Natural killer cell (primary cell): Measurements from ENCODE around the gene TBC1D9. TPM values are rescaled to one million over a fixed set of nuclear protein-coding genes. Genes with fewer than 3 reads are reported as not detected.

Source experiments
- ATAC-seq, 3 donors: fragments of 150-1000 bp in 2 of 3; fragments of 200-7000 bp in 1 of 3; cut with Tn5 transposase; 1 replicate in 1 of 3; 2 replicates in 2 of 3; pipeline ENCODE4 v1.10.0; 2021; ENCODE audit warnings: mild to moderate bottlenecking in 2 of 3, moderate library complexity in 2 of 3
- DNase-seq, 2 donors: peaks; one replicate each; pipeline versions ENCODE4 v3.0.0 to v3.0.0-alpha.2; 2013 to 2021; ENCODE audit warnings: mixed read lengths in 1 of 2
- H3K27ac ChIP-seq: one replicate; pipeline ENCODE4 v1.5.1; 2013; ENCODE audit warnings: mild to moderate bottlenecking, low read length
- H3K27me3 ChIP-seq: one replicate; pipeline ENCODE4 v1.6.1; 2013; ENCODE audit warnings: low read length; ENCODE audit not compliant: control insufficient read depth, insufficient read depth
- H3K36me3 ChIP-seq: one replicate; pipeline ENCODE4 v1.6.1; 2013; ENCODE audit warnings: low read length; ENCODE audit not compliant: control insufficient read depth, insufficient read depth
- H3K4me1 ChIP-seq: one replicate; pipeline ENCODE4 v1.6.1; 2013; ENCODE audit warnings: low read length; ENCODE audit not compliant: control insufficient read depth, insufficient read depth
- H3K4me3 ChIP-seq: one replicate; pipeline ENCODE4 v1.5.1; 2013; ENCODE audit warnings: low read length
- H3K9me3 ChIP-seq: one replicate; pipeline ENCODE4 v1.6.1; 2013; ENCODE audit warnings: low read length; ENCODE audit not compliant: control insufficient read depth, insufficient read depth
- H3K27ac Mint-ChIP-seq, 2 donors: one replicate each; pipeline ENCODE4 v1.8.0; 2022; ENCODE audit warnings: mild to moderate bottlenecking in 2 of 2, mixed read lengths in 2 of 2, moderate library complexity in 1 of 2
- H3K27me3 Mint-ChIP-seq, 2 donors: one replicate each; pipeline ENCODE4 v1.8.0; 2022; ENCODE audit warnings: low read depth in 2 of 2, mixed read lengths in 2 of 2
- H3K36me3 Mint-ChIP-seq: one replicate; pipeline ENCODE4 v1.8.0; 2022; ENCODE audit warnings: mixed read lengths
- H3K4me1 Mint-ChIP-seq, 2 donors: one replicate each; pipeline ENCODE4 v1.8.0; 2022; ENCODE audit warnings: mixed read lengths in 2 of 2
- H3K4me3 Mint-ChIP-seq: one replicate; pipeline ENCODE4 v1.8.0; 2022; ENCODE audit warnings: mild to moderate bottlenecking, moderate library complexity, mixed read lengths
- H3K9me3 Mint-ChIP-seq, 2 donors: one replicate each; pipeline ENCODE4 v1.8.0; 2022; ENCODE audit warnings: mixed read lengths in 2 of 2
- WGBS: methylation state at CpG from one replicate; pipeline ENCODE4 v1.1.7; 2013; ENCODE audit warnings: missing lambda C conversion rate; ENCODE audit not compliant: insufficient coverage; 5-methylcytosine and 5-hydroxymethylcytosine counted together
- intact Hi-C: fragments of 100-400 bp; cut with micrococcal nuclease; formaldehyde crosslinking; loops from one replicate; pipeline ENCODE4 v1.14.2; 2022
- total RNA-seq, 4 donors: library from RNA; stranded (reverse); fragments of 120-200 nt in 1 of 4; gene quantifications; one replicate each; pipeline versions ENCODE4 v1.2.3 to v1.2.4, GENCODE V29; 2013 to 2022
- TF ChIP-seq, protein P1 (sequence below): fragments of 200-600 bp; IDR thresholded peaks from one replicate; pipeline ENCODE4 v1.8.0; 2022; ENCODE audit warnings: antibody characterized with exemption

The TBC1D9 gene
- total RNA-seq, 3 donors from 2014 or later (not counting 1 experiment from before 2014, with no cell fraction given) = 1.3 to 3.3 (median 2.0) TPM

DNA sequence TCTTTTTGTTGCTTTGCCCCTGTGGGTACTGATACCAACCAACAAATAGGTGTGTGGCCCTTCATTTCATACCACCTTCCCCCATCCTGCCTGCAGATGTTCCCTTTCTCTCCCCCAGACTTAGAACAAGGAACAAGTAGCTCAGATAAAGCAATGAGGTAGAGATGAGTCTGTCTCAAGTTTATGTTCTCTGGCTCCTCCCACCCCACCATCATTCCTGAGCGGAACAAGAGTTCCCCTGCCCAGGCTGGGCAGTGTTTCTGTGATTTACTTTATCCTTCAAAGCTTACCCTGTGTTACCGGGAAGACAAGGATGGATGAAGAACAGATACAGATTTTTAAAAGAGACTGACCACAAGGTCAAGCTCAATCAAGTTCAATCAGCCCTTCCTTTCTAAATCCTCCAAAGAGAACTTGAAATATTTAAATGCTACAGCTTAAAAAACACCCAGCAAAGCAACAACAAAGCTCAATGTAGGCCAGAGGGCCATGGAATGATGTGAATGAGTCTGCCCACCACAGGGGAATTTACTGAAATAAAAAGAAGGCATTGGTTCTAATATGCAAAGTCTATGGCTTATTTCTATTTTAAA is 107.4 kb downstream of the TBC1D9 start:
- ATAC-seq (no peak), DNase-seq (no peak)
- intact Hi-C loops = no loop called here
- H3K4me3 Mint-ChIP-seq = no peak overlapping the region
- H3K36me3 Mint-ChIP-seq = no peaks in the 10 kb centered on the region
- H3K27ac ChIP-seq = no peak overlapping the region
- no peaks in the 10 kb centered on the region for H3K4me1 ChIP-seq
- no peak overlapping the region for H3K27ac Mint-ChIP-seq
- WGBS = 85% methylated on average over 2 of the region's 2 CpGs
- no peaks in the 10 kb centered on the region for H3K9me3 Mint-ChIP-seq
- H3K9me3 ChIP-seq = no peaks in the 10 kb centered on the region
- TF ChIP-seq, protein P1, sequence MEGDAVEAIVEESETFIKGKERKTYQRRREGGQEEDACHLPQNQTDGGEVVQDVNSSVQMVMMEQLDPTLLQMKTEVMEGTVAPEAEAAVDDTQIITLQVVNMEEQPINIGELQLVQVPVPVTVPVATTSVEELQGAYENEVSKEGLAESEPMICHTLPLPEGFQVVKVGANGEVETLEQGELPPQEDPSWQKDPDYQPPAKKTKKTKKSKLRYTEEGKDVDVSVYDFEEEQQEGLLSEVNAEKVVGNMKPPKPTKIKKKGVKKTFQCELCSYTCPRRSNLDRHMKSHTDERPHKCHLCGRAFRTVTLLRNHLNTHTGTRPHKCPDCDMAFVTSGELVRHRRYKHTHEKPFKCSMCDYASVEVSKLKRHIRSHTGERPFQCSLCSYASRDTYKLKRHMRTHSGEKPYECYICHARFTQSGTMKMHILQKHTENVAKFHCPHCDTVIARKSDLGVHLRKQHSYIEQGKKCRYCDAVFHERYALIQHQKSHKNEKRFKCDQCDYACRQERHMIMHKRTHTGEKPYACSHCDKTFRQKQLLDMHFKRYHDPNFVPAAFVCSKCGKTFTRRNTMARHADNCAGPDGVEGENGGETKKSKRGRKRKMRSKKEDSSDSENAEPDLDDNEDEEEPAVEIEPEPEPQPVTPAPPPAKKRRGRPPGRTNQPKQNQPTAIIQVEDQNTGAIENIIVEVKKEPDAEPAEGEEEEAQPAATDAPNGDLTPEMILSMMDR = no peak
- H3K27me3 Mint-ChIP-seq = peaks cover 4 to 16% of the 10 kb centered on the region in 2 donors
- no peaks in the 10 kb centered on the region for H3K27me3 ChIP-seq
- H3K36me3 ChIP-seq = no peaks in the 10 kb centered on the region
- no peaks in the 10 kb centered on the region for H3K4me1 Mint-ChIP-seq
- H3K4me3 ChIP-seq = no peak overlapping the region

DNA sequence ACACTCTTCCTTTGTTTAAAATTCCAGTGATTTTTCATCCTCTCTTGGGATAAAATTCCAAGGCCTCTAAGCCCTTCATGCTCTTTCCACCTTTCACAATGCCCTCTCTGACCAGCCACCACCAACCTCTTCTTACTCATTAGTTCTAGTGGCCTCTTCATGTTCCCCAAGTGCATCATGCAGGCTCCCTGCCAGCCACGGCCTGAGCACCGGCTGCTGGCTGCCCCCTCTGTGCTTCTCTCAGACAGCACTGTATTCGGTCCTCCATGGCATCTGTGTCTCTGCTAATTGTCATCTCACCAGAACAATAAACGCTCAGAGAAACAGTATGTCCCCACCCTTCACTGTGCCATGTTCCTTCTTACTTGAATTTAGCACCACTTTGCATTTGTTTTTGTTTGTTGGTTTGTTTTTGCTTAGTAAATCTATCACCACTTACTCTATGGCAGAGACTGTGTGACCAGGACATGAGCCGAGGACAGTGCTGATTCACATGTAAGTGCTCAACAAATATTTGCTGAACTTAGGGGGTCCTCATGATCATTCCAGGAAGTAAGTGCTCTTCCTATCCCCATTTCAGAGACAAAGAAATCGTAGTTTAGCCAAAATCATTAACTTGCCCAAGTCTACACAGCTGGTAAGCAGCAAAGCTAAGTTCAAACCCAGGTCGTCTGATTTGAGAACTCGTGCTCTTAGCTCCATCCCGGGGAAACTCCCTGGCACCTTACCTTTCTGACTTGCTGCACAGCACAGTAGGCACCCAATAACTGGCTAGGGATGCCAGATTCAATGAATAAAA is 110.4 kb downstream of the TBC1D9 start:
- peaks cover 7% of the 10 kb centered on the region for H3K4me1 ChIP-seq
- TF ChIP-seq, protein P1 = no peak
- DNase-seq (no peak), ATAC-seq (no peak)
- Mint-ChIP-seq H3K9me3 (no peaks in the 10 kb centered on the region), H3K27me3 (peaks cover 4 to 16% of the 10 kb centered on the region in 2 donors), H3K36me3 (no peaks in the 10 kb centered on the region), H3K4me1 (no peaks in the 10 kb centered on the region), H3K27ac (no peak overlapping the region), H3K4me3 (no peak overlapping the region)
- 87% methylated on average over 9 of the region's 9 CpGs for WGBS
- H3K36me3 ChIP-seq = no peaks in the 10 kb centered on the region
- H3K4me3 ChIP-seq = no peak overlapping the region
- no peaks in the 10 kb centered on the region for H3K9me3 ChIP-seq
- intact Hi-C loops = no loop called here
- no peaks in the 10 kb centered on the region for H3K27me3 ChIP-seq
- H3K27ac ChIP-seq = no peak overlapping the region

DNA sequence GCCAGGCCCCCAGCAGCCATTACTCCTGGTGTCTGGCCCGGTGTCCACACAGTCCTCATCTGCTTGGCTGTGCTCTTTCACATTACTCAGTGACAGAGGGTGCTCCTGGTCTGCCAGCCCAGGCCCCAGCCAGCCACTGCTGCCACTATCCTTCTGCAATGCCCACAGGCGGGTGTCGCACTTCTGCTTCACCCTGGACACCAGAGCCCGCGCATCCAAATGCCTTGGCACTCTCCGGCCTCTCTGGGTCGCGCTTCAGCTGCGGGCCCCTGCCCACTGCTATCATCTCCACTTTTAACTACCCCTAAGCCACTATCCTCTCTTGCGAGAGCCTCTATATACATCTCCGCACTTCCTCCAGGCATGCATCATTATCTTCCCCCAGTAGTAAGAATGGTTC is 111.0 kb downstream of the TBC1D9 start:
- WGBS = 97% methylated on average over 11 of the region's 11 CpGs
- no peak for ATAC-seq
- Histone ChIP-seq H3K36me3 (no peaks in the 10 kb centered on the region), H3K9me3 (no peaks in the 10 kb centered on the region), H3K4me3 (no peak overlapping the region), H3K27ac (no peak overlapping the region), H3K27me3 (no peaks in the 10 kb centered on the region), H3K4me1 (peaks cover 7% of the 10 kb centered on the region)
- Mint-ChIP-seq H3K27me3 (peaks cover 4 to 16% of the 10 kb centered on the region in 2 donors), H3K36me3 (no peaks in the 10 kb centered on the region), H3K9me3 (no peaks in the 10 kb centered on the region), H3K4me3 (no peak overlapping the region), H3K27ac (no peak overlapping the region), H3K4me1 (no peaks in the 10 kb centered on the region)
- intact Hi-C loops = no loop called here
- TF ChIP-seq, protein P1 = no peak
- no peak for DNase-seq
